Measurements from ENCODE around the gene MCHR1.
"Not testable (repeated sequence)": the region's sequence is repeated elsewhere in the genome, so short reads cannot be mapped to it uniquely, and the experiment has no call there.

Gene MCHR1, protein sequence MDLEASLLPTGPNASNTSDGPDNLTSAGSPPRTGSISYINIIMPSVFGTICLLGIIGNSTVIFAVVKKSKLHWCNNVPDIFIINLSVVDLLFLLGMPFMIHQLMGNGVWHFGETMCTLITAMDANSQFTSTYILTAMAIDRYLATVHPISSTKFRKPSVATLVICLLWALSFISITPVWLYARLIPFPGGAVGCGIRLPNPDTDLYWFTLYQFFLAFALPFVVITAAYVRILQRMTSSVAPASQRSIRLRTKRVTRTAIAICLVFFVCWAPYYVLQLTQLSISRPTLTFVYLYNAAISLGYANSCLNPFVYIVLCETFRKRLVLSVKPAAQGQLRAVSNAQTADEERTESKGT

GRCh38 chr22:40679249-40679963 lies at the start of gene MCHR1:
TSS of gene MCHR1 (plus strand) at chr22:40679484. CDS start at chr22:40679653, 169 bp downstream.
- DNase-seq = no peak

GRCh38 chr22:40631925-40632324 lies 47.4 kb upstream of the MCHR1 start:
- DNase-seq = no peak

- DNase-seq = no peak
Measured at GRCh38 chr22:40633036-40633435, 46.2 kb upstream of the MCHR1 start.

DNA sequence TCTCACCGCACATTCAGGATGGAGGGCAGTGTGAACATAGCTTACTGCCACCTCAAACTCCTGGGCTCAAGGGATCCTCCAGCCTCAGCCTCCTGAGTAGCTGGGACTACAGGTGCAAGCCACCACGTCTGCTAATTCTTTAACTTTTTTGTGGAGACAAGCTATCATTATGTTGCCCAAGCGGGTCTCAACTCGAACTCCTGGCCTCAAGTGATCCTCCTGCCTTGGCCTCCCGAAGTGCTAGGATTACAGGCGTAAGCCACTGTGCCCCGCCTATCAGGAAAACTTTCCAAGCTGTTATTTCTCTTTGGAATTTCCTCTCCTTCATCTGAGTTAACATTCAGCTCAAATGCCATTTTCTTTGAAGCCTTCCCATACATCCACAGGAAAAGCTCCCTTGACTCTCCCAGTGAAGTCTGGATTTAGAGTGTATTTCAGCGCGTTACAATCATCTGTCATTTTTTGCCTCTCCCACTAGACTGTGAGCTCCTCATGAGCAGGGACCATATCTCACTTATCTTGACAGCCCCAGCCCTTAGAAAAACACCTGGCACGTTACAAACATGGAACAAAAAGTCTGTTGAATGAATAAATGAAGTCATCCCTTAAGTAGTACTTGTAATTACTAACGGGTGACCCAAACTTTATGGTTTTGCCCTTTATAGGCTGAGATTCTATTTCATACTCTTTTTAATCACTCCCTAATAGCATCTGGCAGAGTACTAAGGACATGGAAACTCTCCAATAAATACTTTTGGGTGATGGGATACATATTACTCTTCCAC lies 45.0 kb upstream of the MCHR1 start:
- DNase-seq = no peak

DNA sequence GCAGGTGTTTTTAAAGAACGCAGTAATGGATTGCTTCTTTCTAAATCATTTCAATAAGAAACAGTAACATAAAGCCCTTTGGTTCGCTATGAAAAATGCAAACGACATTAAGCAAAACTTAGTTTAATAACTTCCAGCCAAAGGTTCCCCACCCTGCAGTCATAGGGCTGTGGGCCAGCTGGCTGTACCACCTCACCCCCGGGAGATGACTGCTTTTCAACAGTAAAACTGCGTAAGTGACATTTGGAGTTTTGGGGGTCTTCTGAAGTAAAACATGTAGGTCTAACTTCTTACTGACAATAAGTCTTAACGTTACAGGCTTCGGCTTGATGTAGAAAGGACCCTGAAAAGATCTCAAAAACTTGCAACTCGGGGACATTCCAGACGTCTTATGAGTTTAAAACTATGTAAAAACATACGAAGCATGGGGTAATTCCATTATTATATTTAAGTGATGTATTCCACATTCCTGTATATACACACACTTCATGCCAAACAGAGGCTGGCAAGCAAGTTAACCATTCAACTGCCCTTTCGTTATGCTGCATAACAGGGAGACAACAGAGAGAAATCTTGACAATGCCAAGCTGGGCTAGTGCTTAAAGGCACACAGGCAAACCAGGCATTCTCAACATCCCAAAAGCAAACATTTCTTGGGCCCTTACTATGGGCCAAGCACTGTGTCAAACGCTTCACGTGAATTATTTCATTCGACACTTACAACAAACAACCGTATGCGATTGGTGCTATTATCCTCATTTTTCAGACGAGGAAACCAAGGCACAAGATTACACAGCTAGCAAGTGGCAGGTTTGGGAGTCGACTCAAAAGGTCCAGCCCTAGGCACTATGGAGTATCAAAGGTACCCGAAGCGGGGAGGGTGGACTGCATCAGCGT lies 44.0 kb upstream of the MCHR1 start:
- no peak for DNase-seq

DNA sequence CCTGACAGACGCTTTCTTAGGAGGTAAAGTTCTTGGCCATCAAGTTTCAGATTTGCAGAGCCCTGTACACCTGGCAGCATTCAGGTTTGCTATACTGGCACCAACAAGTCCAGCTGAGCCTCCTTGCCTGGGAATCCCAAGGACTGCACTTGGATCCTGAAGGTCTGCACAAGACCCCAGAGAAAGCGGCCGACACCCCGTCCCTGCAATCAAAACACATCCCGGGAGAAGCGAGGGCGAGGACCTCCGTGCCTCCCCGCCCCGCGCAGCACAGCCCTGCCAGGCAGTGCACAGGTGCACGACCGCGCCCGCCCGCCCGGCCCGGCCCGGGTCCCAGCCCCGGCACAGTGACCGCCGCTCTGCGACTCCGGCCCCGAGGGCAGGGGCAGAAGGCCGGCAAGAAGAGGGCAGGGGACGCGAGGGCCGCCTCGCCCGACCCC lies 43.3 kb upstream of the MCHR1 start:
- no peak for DNase-seq

DNA sequence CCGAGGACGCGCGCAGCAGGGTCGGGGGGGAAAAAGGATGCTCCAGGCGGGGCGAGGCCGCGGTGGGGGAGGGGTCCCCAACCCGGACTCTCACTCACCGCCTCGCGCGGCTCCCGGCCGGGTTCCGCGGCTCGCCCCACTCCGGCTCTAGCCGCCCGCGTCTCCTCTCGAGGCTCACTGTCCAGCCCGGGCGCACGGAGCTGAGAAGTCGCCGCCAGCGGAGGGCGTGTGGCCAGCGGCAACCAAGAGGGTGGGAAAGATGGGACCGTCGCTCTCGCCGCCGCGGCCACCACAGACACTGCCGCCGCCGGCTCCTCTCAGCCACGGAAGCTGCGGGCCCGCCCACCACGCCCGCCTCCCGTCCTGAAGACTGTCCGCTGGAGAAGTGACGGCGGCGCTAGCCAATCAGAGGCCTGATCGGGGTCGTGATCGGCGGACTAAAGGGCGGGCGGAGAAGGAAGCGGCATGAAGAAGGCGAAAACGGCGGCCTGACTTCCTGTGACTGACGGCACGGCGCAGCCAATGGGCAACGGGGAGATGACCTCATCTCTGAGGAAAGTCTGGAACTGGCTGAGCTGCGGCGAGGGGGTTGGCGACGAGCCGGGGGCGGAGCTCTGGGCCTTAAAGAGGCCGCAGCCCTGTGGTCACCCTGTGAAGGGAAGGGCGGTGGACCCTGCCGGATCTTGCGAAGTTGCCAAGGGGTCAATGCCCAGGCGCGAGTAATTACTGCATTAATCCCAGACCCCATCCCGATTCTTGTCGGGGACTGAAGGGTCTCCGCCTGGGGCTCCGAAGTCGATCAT lies 42.7 kb upstream of the MCHR1 start, which contains the start of gene MRTFA:
MRTFA (minus strand) TSS at position 340 of the 803 bp plus-strand sequence.
- peak; percentile 100 for DNase-seq

- peak; percentile 48 for DNase-seq
Measured at GRCh38 chr22:40637183-40638150, 41.8 kb upstream of the MCHR1 start.

GRCh38 chr22:40638261-40638660 lies 41.0 kb upstream of the MCHR1 start:
- no peak for DNase-seq

DNA sequence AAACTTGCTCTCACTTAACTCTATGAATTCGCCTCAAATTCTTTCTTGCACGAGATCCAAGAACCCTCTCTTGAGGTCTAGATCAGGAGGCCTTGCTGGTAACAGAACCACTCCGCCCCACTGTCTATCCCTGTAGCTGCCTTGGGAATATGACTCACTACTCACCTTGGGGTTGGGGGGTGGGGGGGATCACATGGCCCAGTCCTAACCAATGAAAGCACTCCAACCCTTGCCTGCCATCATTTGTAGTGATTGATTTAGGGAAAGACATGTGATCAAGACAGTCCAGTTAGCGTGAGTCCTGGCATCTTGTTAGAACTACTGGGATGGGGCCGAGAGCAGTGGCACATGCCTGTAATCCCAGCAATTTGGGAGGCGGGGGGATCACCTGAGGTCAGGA lies 38.0 kb upstream of the MCHR1 start:
- DNase-seq = no peak

DNA sequence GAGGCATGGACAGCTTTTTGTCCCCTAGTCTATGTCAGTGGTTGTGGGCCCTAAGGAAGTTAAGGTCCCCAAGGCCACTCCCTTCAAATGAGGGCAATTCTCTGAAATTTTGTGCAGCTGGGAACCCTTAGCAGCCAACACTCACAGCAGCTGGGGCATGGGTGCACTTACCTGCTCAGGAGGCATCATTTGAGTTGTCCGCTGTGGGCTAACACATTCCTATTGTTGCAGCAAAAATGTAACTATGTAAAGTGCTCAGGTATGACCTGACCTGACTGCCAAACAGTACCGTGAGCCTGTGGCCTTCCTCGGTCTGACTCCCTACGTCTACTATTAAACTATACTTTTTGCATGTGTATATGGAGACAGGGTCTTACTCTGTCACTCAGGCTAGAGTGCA lies 37.0 kb upstream of the MCHR1 start:
- DNase-seq = no peak

GRCh38 chr22:40645579-40646197 lies 33.6 kb upstream of the MCHR1 start:
- no peak for DNase-seq

DNA sequence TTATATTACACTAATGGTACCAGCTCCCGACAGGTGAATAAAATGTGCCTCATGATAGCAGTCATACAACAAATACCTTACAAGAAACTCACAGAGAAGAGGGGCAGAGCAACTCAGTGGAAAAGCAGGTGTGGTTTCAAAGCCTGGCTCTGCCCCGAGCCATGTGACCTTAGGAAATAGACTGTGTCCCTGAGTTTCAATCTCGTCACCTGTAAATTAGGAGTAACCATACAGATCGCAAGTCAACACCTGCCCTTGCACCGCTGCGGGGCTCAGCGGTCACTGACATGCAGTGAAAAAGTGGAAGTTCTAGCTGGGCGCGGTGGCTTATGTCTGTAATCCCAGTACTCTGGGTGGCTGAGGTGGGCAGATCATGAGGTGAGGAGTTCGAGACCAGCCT lies 30.9 kb upstream of the MCHR1 start:
- no peak for DNase-seq

GRCh38 chr22:40651057-40651456 lies 28.2 kb upstream of the MCHR1 start:
- no peak for DNase-seq

- DNase-seq = peak; percentile 93
Measured at GRCh38 chr22:40651563-40652501, 27.5 kb upstream of the MCHR1 start.

DNA sequence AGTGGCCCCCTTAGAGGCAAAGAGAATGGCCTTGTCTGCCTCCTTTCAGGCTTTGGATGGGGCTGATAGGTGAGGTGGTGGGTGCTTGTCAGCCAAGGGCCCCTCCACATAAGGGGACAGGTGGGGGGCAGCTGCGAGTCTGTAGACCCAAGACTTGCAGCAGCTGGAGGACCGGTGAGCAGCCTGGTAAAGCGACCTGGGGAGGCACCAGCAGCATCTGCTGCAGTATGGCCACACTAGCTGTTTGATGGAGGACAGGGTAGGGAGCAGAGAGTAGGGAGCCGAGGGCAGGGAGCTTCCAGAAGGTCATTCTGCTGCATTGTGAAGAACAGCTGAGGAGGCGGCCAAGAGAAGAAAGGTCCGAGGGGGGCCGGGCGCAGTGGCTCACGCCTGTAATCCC lies 25.9 kb upstream of the MCHR1 start:
- no peak for DNase-seq

DNA sequence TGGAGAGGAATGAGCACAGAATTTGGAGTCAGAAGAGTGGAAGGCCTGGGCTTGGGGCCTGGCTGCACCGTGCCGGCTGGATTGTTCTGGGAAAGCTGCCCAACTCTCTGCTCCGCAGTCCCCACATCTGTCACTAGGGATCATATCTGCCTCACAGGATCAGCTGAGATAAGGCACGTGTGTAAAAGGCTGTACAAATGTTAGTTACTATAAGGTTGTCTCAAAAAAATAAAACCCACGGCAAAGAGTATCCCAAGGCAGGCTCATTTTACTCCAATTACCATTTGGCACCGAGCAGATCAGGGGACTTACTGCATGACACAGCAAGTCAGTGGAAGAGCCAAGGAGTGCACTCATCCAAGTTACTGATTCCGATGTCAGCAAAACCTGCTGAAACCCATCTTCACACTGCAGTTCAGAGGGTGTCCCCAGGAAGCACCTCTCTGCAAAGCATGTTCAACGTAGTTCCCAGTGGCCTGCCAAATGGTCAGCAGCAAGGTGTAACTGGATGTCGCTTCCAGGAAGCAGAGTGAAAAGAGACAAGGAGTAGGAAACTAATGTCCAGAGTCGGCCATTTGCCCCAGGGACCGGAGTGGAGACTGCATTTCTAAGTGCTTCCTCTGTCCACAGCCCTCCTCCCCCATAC lies 24.6 kb upstream of the MCHR1 start:
- no peak for DNase-seq

DNA sequence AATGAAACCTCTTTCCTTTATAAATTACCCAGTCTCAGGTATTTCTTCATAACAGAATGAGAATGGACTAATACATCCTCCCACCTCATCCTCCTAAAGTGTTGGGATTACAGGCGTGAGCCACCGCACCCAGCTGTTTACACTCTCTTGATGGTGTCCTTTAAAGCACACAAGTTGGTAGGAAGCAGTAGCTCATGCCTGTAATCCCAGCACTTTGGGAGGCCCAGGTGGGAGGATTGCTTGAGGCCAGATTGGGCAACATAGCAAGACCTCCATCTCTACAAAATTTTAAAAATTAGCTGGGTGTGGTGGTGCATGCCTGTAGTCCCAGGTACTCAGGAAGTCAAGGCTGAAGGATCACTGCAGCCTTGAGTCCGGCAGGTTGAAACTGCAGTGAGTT lies 23.3 kb upstream of the MCHR1 start:
- DNase-seq = not testable (repeated sequence)

All from GDM1 (cell line).